ENCODE results near the gene FADS6.

- TF ChIP-seq, protein P1, sequence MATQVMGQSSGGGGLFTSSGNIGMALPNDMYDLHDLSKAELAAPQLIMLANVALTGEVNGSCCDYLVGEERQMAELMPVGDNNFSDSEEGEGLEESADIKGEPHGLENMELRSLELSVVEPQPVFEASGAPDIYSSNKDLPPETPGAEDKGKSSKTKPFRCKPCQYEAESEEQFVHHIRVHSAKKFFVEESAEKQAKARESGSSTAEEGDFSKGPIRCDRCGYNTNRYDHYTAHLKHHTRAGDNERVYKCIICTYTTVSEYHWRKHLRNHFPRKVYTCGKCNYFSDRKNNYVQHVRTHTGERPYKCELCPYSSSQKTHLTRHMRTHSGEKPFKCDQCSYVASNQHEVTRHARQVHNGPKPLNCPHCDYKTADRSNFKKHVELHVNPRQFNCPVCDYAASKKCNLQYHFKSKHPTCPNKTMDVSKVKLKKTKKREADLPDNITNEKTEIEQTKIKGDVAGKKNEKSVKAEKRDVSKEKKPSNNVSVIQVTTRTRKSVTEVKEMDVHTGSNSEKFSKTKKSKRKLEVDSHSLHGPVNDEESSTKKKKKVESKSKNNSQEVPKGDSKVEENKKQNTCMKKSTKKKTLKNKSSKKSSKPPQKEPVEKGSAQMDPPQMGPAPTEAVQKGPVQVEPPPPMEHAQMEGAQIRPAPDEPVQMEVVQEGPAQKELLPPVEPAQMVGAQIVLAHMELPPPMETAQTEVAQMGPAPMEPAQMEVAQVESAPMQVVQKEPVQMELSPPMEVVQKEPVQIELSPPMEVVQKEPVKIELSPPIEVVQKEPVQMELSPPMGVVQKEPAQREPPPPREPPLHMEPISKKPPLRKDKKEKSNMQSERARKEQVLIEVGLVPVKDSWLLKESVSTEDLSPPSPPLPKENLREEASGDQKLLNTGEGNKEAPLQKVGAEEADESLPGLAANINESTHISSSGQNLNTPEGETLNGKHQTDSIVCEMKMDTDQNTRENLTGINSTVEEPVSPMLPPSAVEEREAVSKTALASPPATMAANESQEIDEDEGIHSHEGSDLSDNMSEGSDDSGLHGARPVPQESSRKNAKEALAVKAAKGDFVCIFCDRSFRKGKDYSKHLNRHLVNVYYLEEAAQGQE (IDR thresholded peaks at IDR 0.05; ENCODE audit: borderline replicate concordance in 1 of 2, low read depth in 1 of 2, low read length in 2 of 2): no peak
- TF ChIP-seq MTA3 (CRISPR knock-in tag; IDR thresholded peaks at IDR 0.05): no peak
- no peak for TF ChIP-seq ZNF282 (IDR thresholded peaks at IDR 0.05; ENCODE audit: partially characterized antibody)
- TF ChIP-seq WIZ (CRISPR knock-in tag; IDR thresholded peaks at IDR 0.05): no peak
- TF ChIP-seq, protein P2, sequence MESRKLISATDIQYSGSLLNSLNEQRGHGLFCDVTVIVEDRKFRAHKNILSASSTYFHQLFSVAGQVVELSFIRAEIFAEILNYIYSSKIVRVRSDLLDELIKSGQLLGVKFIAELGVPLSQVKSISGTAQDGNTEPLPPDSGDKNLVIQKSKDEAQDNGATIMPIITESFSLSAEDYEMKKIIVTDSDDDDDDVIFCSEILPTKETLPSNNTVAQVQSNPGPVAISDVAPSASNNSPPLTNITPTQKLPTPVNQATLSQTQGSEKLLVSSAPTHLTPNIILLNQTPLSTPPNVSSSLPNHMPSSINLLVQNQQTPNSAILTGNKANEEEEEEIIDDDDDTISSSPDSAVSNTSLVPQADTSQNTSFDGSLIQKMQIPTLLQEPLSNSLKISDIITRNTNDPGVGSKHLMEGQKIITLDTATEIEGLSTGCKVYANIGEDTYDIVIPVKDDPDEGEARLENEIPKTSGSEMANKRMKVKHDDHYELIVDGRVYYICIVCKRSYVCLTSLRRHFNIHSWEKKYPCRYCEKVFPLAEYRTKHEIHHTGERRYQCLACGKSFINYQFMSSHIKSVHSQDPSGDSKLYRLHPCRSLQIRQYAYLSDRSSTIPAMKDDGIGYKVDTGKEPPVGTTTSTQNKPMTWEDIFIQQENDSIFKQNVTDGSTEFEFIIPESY (CRISPR knock-in tag; IDR thresholded peaks at IDR 0.05): no peak
- no peak for TF ChIP-seq ZSCAN5A (CRISPR knock-in tag; IDR thresholded peaks at IDR 0.05; ENCODE audit: borderline replicate concordance)
These were observed 29.8 kb downstream of the FADS6 start for GRCh38 chr17:74863420-74864296.
